Anterior cingulate cortex (tissue), 58 donors: Measurements from ENCODE around the gene SALL4.
"Not testable (repeated sequence)": the region's sequence is repeated elsewhere in the genome, so short reads cannot be mapped to it uniquely, and the experiment has no call there.

ENCODE experiments used
- DNase-seq, 58 donors: peaks; one replicate each; lab custom pipeline; 2025; lab: John Stamatoyannopoulos, UW

Gene SALL4

GRCh38 chr20:51802170-51802751 lies at the start of gene SALL4:
Gene SALL4 (minus strand): TSS chr20:51802521. CDS start chr20:51802408, 113 bp downstream.
- no peak for DNase-seq

GRCh38 chr20:51848346-51848745 lies 46.0 kb upstream of the SALL4 start:
- DNase-seq, result no peak

GRCh38 chr20:51840865-51841264 lies 38.5 kb upstream of the SALL4 start:
- DNase-seq, result no peak

DNA sequence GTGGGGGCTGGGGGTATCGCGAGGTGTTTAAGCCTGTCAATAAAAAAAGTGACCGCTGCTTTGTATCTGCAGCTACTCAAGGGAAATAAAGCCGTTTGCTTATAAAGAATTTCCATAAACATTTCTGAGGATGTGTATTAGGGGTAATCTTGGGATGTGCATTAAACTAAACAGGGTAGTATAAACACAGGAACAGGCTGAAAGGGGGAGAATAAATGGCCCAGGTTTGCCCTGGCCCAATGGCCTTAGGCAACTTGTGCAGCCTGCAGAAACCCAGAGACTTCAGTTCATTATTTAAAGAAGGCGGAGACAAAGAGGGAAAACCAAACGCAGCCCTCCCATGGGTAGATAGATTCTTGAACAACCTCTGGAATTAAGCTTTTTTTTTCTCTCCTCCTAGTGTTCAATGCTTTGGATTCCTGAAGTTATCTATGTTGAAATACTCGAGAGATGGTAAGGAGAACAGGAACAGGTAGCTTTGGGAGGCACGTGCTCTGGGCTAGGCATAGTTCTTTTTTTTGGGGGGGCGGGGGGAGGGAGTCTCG lies 35.6 kb upstream of the SALL4 start:
- no peak for DNase-seq

DNA sequence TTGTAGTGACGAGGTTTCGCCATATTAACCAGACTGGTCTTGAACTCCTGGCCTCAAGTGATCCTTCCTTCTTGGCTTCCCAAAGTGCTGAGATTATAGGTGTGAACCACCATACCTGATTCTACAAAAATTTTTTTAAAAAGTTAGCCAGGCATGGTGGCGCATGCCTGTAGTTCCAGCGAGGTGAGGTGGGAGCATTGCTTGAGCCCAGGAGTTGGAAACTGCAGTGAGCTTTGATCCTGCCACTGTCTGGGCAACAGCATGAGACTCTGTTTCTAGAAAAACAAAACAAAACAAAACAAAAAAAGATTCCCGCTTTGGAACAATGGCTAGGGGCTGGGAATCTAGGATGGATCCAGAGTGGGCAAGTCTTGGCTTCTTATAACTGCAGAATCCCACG lies 35.1 kb upstream of the SALL4 start:
- no peak for DNase-seq

DNA sequence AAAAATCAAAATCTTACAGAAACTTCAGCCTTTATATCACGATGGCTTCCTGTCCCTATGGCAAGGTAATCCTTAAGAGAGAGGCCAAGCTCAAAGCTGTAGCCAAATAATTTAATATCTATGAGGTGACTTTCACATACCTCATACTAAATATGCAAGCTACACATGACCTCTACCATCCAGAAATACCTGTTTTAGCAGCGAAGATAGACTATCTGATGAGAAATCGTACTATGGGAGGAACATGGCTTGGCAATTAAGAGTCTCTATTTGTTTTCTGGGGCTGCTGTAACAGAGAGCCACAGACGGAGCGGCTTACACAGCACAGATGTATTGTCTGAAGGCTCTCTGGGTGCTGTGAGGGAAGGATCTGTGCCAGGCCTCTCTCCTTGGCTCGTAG lies 31.0 kb upstream of the SALL4 start:
- DNase-seq, result no peak

DNA sequence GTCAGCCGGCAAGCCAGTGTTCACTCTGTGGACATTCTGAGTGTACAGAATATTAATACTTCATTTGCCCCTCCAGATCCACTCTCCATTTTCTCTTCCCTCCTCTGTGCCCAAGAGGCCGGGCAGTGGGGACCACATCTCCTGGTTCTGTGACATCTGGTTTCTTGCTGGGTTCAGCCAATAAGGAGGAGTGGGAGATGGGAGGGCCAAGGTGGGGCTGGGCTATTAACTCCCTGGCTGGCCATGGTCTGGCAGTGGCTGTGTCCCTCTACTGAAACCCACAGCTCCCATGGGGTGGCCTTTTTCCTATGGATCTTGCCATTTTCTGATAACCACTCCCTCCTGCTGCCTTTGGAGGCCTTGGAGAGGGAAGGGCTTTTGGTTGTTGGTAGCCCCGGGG lies 30.0 kb upstream of the SALL4 start:
- no peak for DNase-seq

GRCh38 chr20:51831866-51832265 lies 29.5 kb upstream of the SALL4 start:
- no peak for DNase-seq

DNA sequence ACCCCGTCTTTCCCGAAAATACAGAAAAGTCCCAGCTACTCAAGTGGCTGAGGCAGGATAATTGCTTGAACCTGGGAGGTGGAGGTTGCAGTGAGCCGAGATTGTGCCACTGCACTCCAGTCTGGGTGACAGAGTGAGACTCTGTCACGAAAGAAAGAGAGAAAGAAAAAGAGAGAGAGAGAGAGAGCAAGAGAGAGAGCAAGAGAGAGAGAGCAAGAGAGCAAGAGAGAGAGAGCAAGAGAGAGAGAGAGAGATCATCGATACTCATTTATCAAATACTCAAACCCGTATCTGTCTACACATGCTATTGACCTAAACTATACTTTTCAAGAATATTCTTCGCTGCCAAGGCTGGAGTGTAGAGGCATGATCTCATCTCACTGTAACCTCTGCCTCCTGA lies 28.2 kb upstream of the SALL4 start:
- DNase-seq, result no peak

- peak in 3 of 58 donors; percentile 1 to 5 (median 1) for DNase-seq
Observed at GRCh38 chr20:51828762-51829161, 26.4 kb upstream of the SALL4 start.

DNA sequence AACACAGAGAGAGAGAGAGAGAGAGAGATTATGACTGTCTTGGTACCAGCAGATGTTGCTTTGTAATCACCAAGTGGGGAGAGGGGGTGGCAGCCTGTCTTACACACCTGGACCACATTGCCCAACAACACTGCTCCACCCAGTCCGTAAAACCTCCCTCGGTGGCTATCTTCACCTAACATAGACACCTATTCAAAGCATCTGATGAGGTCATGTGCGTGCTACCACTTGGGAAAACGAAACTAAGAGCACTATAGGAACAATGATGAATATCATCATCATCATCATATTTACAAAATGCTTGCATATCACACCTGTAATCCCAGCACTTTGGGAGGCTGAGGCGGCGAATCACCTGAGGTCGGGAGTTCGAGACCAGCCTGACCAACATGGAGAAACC lies 24.1 kb upstream of the SALL4 start:
- no peak for DNase-seq

DNA sequence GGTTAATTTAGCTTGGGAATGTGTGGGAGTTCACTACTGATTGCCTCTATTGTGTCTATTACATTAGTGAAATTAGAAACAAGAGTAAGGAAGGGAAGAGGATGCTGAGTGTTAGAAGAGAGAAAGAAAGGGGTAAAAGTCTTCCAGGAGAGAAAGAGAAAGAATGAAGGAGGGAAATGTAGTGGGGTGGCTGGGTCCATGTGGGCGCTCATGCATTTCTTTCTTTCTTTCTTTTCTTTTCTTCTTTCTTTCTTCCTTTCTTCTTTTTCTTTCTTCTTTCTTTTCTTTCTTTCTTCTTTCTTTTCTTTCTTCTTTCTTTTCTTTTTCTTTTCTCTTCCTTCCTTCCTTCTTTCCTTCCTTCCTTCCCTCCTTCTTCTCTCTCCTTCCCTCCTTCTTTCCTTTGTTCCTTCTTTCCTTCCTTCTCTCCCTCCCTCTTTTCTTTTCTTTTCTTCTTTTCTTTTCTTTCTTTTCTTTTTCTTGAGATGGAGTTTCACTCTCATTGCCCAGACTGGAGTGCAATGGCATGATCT lies 16.2 kb upstream of the SALL4 start:
- DNase-seq, result no peak

DNA sequence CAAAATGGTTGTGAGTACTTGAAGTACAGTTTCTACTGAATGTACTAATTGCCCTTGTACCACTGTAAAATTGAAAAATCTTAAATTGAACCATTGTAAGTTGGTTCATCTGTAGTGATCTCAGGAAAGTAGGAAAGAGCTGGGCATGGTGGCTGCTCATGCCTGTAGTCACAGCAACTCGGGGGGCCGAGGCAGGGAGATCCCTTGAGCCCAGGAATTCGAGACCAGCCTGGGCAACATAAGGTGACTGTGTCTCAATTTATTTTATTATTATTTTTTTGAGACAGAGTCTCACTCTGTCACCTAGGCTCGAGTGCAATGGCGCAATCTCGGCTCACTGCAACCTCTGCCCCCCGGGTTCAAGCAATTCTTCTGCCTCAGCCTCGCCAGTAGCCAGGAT lies 14.5 kb upstream of the SALL4 start:
- not testable (repeated sequence) for DNase-seq

- DNase-seq, result no peak
Observed at GRCh38 chr20:51815383-51816076, 13.2 kb upstream of the SALL4 start.

DNA sequence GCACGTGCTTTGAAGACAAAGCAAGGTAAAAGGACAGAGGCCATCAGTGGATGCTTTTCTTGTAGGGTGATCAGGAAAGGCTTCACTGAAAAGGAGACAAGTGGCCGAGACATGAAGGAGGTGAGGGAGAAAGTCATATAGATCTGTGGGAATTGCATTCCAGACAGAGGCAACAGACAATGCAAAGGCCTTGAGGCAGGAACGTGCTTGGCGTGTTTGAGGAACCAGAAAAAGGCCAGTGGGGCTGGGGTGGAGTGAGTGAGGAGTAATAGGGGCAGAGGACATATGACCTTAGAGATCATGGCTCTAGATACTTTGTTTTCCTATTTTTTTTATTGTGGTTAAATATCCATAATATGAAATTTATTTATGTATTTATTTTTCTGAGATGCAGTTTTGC lies 10.5 kb upstream of the SALL4 start:
- no peak for DNase-seq

GRCh38 chr20:51811514-51812128 lies 9.3 kb upstream of the SALL4 start:
- no peak for DNase-seq

DNA sequence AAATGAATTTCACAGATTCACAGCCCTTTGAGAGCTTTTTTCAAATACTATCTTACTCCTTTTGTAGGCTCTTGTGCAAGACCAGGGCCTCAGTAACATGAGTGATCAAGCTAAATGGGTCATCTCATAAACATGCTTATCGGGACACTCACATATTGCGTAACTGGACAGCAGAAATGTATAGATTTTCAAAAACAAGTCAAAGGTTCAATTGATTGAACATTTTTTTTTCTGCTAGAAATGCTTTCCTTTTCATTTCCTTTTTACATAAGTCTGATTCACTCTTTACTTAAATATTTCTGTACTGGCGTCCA lies 8.7 kb upstream of the SALL4 start:
- DNase-seq, result no peak

DNA sequence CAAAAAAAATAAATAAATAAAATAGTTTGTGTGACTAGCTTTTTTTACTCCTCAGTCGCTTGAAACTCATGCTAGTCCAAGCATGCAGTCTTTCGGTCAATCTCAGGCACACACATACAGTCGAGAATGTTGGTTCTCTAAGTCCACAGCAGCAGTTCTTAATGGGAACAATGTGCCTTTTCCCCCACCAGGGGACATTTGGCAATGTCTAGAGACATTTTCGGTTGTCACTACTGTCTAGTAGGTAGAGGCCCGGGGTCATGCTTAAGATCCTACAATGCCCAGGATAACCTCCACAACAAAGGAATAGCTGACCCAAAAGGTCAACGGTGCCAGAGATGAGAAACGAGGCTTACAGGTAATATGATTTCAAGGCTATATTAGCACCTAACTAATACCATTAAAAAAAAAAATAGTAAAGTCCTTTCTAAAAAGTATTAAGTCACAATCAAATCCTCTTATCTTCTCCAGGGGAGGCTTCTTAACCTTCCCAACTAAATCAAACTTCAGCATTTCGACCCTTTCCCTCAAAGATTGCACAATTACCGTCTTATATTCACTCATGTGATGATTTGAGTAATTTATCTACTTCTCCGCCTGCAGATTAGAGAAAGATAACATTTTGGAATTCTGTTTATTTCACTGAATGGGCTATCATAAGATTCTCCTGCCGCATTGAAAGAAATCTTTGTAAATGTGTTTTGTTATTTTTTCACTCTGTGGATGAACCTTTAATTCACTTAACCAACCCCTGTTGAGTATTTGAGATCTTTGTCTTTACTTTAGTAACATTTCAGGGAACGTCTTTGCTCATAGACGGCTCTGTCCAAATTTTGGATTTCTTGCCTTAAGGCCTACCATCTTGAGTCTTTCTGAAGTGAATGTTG lies 8.1 kb upstream of the SALL4 start:
- DNase-seq, result no peak

- DNase-seq, result no peak
Observed at GRCh38 chr20:51807720-51808250, 5.5 kb upstream of the SALL4 start.

GRCh38 chr20:51804754-51805153 lies 2.4 kb upstream of the SALL4 start:
- no peak for DNase-seq
